PC-9 (cell line): Measurements from ENCODE around the gene PRDM15. TPM values are rescaled to one million over a fixed set of nuclear protein-coding genes. Genes with fewer than 3 reads are reported as not detected.
A peak's percentile ranks its signal among the peaks of the same experiment; 100 is the strongest.

Experiments used
- BruUV-seq: library from RNA; stranded (reverse); fragments of 400-500 nt; replicated peaks from 2 replicates; lab custom pipeline; 2021; lab: Mats Ljungman, UMichigan
- CTCF ChIA-PET: fragments of 300-600 bp; sonication (Branson Sonifier 250); formaldehyde crosslinking; loops from one replicate; lab custom pipeline; 2022; ENCODE audit warnings: antibody characterized with exemption; lab: Charles Lee
- POLR2A ChIA-PET: fragments of 300-600 bp; sonication (Branson Sonifier 250); formaldehyde crosslinking; loops from one replicate; lab custom pipeline; 2022; ENCODE audit warnings: antibody characterized with exemption; ENCODE audit not compliant: unreplicated experiment; lab: Charles Lee
- DNase-seq, 2 experiments: peaks; one replicate each; pipeline versions ENCODE4 v3.0.0 to v3.0.0-alpha.2; 2015 to 2022; ENCODE audit warnings: mixed read lengths in 1 of 2
- H2AFZ ChIP-seq: fragments of 200-600 bp; sonication (generic); 2 replicates; pipeline ENCODE4 v1.8.1; 2017; ENCODE audit warnings: antibody characterized with exemption
- H3F3A ChIP-seq: fragments of 200-600 bp; sonication (generic); 2 replicates; pipeline ENCODE4 v1.8.1; 2017; ENCODE audit warnings: antibody characterized with exemption, mild to moderate bottlenecking, low read depth; ENCODE audit not compliant: insufficient read depth
- H3K27ac ChIP-seq: fragments of 200-600 bp; sonication (generic); 2 replicates; pipeline ENCODE4 v1.6.1; 2016; ENCODE audit warnings: mixed run types
- H3K27me3 ChIP-seq: fragments of 200-600 bp; sonication (generic); 2 replicates; pipeline ENCODE4 v1.6.1; 2016; ENCODE audit warnings: low read depth, mixed run types; ENCODE audit not compliant: insufficient read depth
- H3K36me3 ChIP-seq: fragments of 200-600 bp; sonication (generic); 2 replicates; pipeline ENCODE4 v1.6.1; 2016; ENCODE audit warnings: low read depth, mixed run types
- H3K4me1 ChIP-seq: fragments of 200-600 bp; sonication (generic); replicated peaks from 2 replicates; pipeline ENCODE4 v1.6.1; 2016; ENCODE audit warnings: mixed run types; ENCODE audit not compliant: insufficient read depth
- H3K4me2 ChIP-seq: fragments of 200-600 bp; sonication (generic); 2 replicates; pipeline ENCODE4 v1.6.1; 2017; ENCODE audit warnings: mixed run types
- H3K4me3 ChIP-seq: fragments of 200-600 bp; sonication (generic); 2 replicates; pipeline ENCODE4 v1.6.1; 2016; ENCODE audit warnings: mixed run types
- H3K79me2 ChIP-seq: fragments of 200-600 bp; sonication (generic); 2 replicates; pipeline ENCODE4 v1.6.1; 2017; ENCODE audit warnings: low read depth, mixed run types
- H3K9me2 ChIP-seq: fragments of 200-600 bp; sonication (generic); 2 replicates; pipeline ENCODE4 v1.8.1; 2017; ENCODE audit warnings: mild to moderate bottlenecking; ENCODE audit not compliant: insufficient read depth
- H3K9me3 ChIP-seq: fragments of 200-600 bp; sonication (generic); 2 replicates; pipeline ENCODE4 v1.8.1; 2016; ENCODE audit warnings: low read depth; ENCODE audit not compliant: insufficient read depth
- H4K20me1 ChIP-seq: fragments of 200-600 bp; sonication (generic); 2 replicates; pipeline ENCODE4 v1.8.1; 2017; ENCODE audit not compliant: insufficient read depth
- EZH2 ChIP-seq: fragments of 200-600 bp; sonication (generic); IDR thresholded peaks from 2 replicates; pipeline ENCODE4 v1.8.0; 2017; ENCODE audit warnings: antibody characterized with exemption, low read depth
- intact Hi-C: fragments of 100-400 bp; cut with micrococcal nuclease; formaldehyde crosslinking; loops from one replicate; pipeline ENCODE4 v1.10.0; 2022; ENCODE audit not compliant: unreplicated experiment
- total RNA-seq: library from RNA; stranded (reverse); gene quantifications from 2 replicates; pipeline ENCODE4 v1.2.3, GENCODE V29; 2021
- TF ChIP-seq, protein P1 (sequence below): fragments of 200-600 bp; sonication (generic); conservative IDR thresholded peaks from 2 replicates; pipeline ENCODE4 v1.6.1; 2017; ENCODE audit warnings: mixed run types, antibody characterized with exemption, mild to moderate bottlenecking, moderate library complexity

PRDM15 gene
- total RNA-seq, 1 experiment from 2014 or later, result 8.8 TPM

DNA sequence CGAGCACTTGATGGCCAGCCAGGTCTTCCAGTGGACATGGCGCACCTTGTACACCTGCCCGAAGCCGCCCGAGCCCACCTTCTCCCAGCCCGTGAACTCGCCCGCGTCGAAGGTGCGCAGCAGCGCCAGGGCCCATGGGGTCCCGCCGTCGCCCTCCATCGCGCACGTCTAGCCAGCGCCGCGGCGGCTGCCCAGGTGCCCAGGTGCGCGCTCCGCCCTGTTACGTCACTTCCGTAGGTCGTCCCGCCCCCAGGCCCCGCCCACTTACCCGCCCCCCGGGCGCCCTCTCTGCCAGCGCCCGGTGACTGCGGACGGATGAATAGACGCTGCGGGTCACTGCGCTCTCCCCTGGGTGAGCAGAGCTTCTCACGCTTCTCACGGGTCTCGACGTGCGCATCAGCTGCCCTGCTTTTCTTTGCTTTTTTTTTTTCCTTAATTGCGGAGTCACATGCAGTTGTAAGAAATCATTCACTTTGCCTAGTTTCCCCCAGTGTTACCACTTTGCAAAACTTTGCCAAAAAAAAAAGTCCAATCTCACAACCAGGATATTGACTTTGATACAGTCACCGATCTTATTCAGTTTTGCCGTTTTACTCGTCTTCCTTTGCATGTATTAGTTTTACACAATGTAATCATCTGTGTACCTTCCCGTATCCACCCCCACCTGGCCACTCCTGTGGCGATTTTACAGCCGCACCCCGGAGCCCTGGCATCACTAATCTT is 112.1 kb downstream of the PRDM15 start, which contains the start of gene RIPK4:
Gene RIPK4 (minus strand): TSS at position 170 of the 723 bp plus-strand sequence. CDS start 11 bp downstream, at position 159.
- TSS peak; percentile 60 for BruUV-seq
- Histone ChIP-seq H3K4me2 (peak within 1 kb of the TSS; percentile 96), H3K36me3 (peaks cover 39% of the 10 kb centered on the region), H3K27me3 (no peaks in the 10 kb centered on the region), H3F3A (peaks cover 49% of the 10 kb centered on the region), H3K9me3 (no peaks in the 10 kb centered on the region), H3K9me2 (no peaks in the 10 kb centered on the region), H3K4me1 (peaks cover 12% of the 10 kb centered on the region), H3K79me2 (peaks cover 67% of the 10 kb centered on the region), H3K27ac (peak within 1 kb of the TSS; percentile 99), H2AFZ (no peak within 1 kb of the TSS), H4K20me1 (peaks cover 46% of the 10 kb centered on the region), H3K4me3 (peak within 1 kb of the TSS; percentile 100)
- TF ChIP-seq EZH2, result no peak
- TF ChIP-seq, protein P1, sequence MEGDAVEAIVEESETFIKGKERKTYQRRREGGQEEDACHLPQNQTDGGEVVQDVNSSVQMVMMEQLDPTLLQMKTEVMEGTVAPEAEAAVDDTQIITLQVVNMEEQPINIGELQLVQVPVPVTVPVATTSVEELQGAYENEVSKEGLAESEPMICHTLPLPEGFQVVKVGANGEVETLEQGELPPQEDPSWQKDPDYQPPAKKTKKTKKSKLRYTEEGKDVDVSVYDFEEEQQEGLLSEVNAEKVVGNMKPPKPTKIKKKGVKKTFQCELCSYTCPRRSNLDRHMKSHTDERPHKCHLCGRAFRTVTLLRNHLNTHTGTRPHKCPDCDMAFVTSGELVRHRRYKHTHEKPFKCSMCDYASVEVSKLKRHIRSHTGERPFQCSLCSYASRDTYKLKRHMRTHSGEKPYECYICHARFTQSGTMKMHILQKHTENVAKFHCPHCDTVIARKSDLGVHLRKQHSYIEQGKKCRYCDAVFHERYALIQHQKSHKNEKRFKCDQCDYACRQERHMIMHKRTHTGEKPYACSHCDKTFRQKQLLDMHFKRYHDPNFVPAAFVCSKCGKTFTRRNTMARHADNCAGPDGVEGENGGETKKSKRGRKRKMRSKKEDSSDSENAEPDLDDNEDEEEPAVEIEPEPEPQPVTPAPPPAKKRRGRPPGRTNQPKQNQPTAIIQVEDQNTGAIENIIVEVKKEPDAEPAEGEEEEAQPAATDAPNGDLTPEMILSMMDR, result no peak
- intact Hi-C loops, result loop anchor here (1.0 to 2.0 kb wide), 2 partner anchors 50 to 88 kb away; no protein-coding TSS in a partner anchor
- peak; percentile 83 to 84 for DNase-seq
- CTCF ChIA-PET, result no interaction called here
- POLR2A ChIA-PET, result interaction anchor here (0.6 to 0.7 kb wide), 9 partner anchors 15 to 513 kb away, joined by 3 to 23 read pairs (median 9); no protein-coding TSS in a partner anchor

DNA sequence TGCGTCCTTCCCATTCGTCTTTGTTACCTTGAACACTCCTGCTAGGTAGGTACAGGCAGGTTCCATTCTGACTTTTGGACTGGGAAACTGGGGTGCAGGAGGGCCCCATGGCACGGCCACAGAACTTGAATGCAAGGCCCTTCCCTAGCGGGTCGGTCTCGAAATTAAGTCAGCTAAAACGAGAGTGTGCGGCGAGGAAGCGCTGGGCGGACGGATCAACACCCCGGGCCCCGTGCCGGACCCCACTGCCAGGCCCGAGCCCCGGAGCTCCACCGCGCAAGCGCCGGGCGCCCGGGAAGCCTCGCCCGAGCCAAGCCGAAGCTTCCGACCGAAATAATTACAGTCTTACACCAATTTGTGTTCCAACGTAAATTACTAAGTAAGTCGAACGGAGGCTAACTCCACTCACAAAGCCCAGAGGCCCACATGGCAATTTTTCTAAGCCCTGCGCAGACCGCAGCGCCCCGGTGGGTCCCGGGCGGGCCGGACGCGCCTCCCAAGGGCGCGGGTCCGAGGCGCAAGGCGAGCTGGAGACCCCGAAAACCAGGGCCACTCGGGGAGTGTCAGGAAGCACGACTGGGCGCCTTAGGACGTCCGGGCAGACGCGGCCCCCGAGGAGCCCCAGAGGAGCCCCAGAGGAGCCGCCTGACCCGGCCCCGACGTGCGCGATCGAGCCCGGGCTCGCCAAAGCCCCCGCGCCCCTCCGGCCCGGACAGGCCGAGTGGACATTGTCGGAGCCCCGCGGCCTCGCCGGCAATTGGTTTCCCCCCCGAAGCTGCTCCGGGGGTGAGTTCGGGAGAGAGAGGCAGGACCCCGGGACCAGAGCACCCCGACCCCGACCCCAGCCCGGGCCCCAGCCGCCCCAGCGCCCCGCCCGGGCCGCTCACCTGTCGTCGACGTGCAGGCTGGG is 112.9 kb downstream of the PRDM15 start:
- H3K9me2 ChIP-seq, result no peaks in the 10 kb centered on the region
- BruUV-seq, result no TSS peak
- no peaks in the 10 kb centered on the region for H3K9me3 ChIP-seq
- ChIA-PET POLR2A (interaction anchor here (0.5 to 0.6 kb wide), 2 partner anchors 88 to 92 kb away, joined by 3 to 4 read pairs; no protein-coding TSS in a partner anchor), CTCF (no interaction called here)
- peak overlapping the region; percentile 100 for H3K4me3 ChIP-seq
- H3K27ac ChIP-seq, result peak overlapping the region; percentile 99
- DNase-seq, result no peak
- no peaks in the 10 kb centered on the region for H3K27me3 ChIP-seq
- H3K4me2 ChIP-seq, result peak overlapping the region; percentile 96
- H3F3A ChIP-seq, result peaks cover 57% of the 10 kb centered on the region
- H2AFZ ChIP-seq, result no peak overlapping the region
- peaks cover 45% of the 10 kb centered on the region for H3K36me3 ChIP-seq
- TF ChIP-seq, protein P1, result no peak
- TF ChIP-seq EZH2, result no peak
- intact Hi-C loops, result loop anchor here (2.0 kb wide), 1 partner anchor 51 kb away; no protein-coding TSS in a partner anchor
- peaks cover 49% of the 10 kb centered on the region for H4K20me1 ChIP-seq
- H3K4me1 ChIP-seq, result peaks cover 12% of the 10 kb centered on the region
- peaks cover 76% of the 10 kb centered on the region for H3K79me2 ChIP-seq

- TF ChIP-seq EZH2, result no peak
- TF ChIP-seq, protein P1, result no peak
- POLR2A ChIA-PET, result interaction anchor here (0.5 to 0.6 kb wide), 2 partner anchors 87 to 92 kb away, joined by 3 to 4 read pairs; no protein-coding TSS in a partner anchor
- no peaks in the 10 kb centered on the region for H3K9me2 ChIP-seq
- H4K20me1 ChIP-seq, result peaks cover 57% of the 10 kb centered on the region
- peaks cover 18% of the 10 kb centered on the region for H3K4me1 ChIP-seq
- peak overlapping the region; percentile 99 for H3K27ac ChIP-seq
- H2AFZ ChIP-seq, result no peak overlapping the region
- no peaks in the 10 kb centered on the region for H3K27me3 ChIP-seq
- H3K36me3 ChIP-seq, result peaks cover 45% of the 10 kb centered on the region
- CTCF ChIA-PET, result interaction anchor here (0.6 kb wide), 1 partner anchor 135 kb away, joined by 5 read pairs; no protein-coding TSS in a partner anchor
- DNase-seq, result no peak
- BruUV-seq, result TSS peak; percentile 58
- intact Hi-C loops, result no loop called here
- peak overlapping the region; percentile 96 for H3K4me2 ChIP-seq
- H3K4me3 ChIP-seq, result peak overlapping the region; percentile 100
- H3F3A ChIP-seq, result peaks cover 65% of the 10 kb centered on the region
- H3K79me2 ChIP-seq, result peaks cover 84% of the 10 kb centered on the region
- H3K9me3 ChIP-seq, result no peaks in the 10 kb centered on the region
Measured at GRCh38 chr21:41765420-41765821, 113.7 kb downstream of the PRDM15 start.
